HepG2 (cell line): ENCODE measurements around the gene PHACTR1.

Experiments used
- NFE2L1 ChIP-seq: sonication (generic); formaldehyde crosslinking; IDR thresholded peaks from 2 replicates; pipeline ENCODE4 v1.4.0; 2020; ENCODE audit warnings: missing genetic modification reagents, mild to moderate bottlenecking, borderline replicate concordance
- TF ChIP-seq, protein P1 (sequence below): sonication (generic); formaldehyde crosslinking; IDR thresholded peaks from 2 replicates; pipeline ENCODE4 v1.4.0; 2020; ENCODE audit warnings: missing genetic modification reagents, mild to moderate bottlenecking, borderline replicate concordance
- TF ChIP-seq, protein P2 (sequence below): sonication (generic); formaldehyde crosslinking; conservative IDR thresholded peaks from 2 replicates; pipeline ENCODE4 v1.4.0; 2020; ENCODE audit warnings: missing genetic modification reagents

DNA sequence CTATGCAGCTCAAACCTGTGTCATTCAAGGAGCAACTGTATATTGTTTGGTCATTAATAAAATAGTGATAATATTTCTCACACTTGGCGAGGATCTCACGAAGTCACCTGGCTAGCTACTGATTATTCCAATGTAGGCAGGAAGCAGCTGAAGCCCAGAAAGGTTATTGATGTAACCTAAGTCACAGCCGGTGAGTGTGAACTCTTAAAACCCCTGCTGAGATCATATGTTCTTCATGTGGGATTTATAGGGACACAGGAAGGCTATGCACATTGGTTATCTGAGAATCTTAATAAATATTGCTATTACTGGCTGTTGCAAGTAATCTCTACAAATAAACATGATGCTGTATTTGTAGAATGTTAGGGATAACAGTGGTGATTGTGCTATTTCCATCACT is 450.3 kb downstream of the PHACTR1 start:
- TF ChIP-seq, protein P1, sequence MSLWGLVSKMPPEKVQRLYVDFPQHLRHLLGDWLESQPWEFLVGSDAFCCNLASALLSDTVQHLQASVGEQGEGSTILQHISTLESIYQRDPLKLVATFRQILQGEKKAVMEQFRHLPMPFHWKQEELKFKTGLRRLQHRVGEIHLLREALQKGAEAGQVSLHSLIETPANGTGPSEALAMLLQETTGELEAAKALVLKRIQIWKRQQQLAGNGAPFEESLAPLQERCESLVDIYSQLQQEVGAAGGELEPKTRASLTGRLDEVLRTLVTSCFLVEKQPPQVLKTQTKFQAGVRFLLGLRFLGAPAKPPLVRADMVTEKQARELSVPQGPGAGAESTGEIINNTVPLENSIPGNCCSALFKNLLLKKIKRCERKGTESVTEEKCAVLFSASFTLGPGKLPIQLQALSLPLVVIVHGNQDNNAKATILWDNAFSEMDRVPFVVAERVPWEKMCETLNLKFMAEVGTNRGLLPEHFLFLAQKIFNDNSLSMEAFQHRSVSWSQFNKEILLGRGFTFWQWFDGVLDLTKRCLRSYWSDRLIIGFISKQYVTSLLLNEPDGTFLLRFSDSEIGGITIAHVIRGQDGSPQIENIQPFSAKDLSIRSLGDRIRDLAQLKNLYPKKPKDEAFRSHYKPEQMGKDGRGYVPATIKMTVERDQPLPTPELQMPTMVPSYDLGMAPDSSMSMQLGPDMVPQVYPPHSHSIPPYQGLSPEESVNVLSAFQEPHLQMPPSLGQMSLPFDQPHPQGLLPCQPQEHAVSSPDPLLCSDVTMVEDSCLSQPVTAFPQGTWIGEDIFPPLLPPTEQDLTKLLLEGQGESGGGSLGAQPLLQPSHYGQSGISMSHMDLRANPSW (CRISPR knock-in tag): no peak
- no peak for TF ChIP-seq NFE2L1 (CRISPR knock-in tag)
- TF ChIP-seq, protein P2, sequence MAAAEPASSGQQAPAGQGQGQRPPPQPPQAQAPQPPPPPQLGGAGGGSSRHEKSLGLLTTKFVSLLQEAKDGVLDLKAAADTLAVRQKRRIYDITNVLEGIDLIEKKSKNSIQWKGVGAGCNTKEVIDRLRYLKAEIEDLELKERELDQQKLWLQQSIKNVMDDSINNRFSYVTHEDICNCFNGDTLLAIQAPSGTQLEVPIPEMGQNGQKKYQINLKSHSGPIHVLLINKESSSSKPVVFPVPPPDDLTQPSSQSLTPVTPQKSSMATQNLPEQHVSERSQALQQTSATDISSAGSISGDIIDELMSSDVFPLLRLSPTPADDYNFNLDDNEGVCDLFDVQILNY (CRISPR knock-in tag): no peak
